WTC11 (cell line): ENCODE data around the gene EXOC4. TPM values are rescaled to one million over a fixed set of nuclear protein-coding genes. Genes with fewer than 3 reads are reported as not detected.
A peak's percentile ranks its signal among the peaks of the same experiment; 100 is the strongest.

Experiments
- ATAC-seq: fragments of 200-7000 bp; cut with Tn5 transposase; 2 replicates; pipeline ENCODE4 v1.10.0; 2021; ENCODE audit warnings: mild to moderate bottlenecking, moderate library complexity
- Bru-seq: library from RNA; stranded (reverse); fragments of 400-500 nt; gene quantifications from one replicate; lab custom pipeline; 2021; lab: Mats Ljungman, UMichigan
- CTCF ChIA-PET: fragments of 300-600 bp; sonication (Branson Sonifier 250); formaldehyde crosslinking; loops from one replicate; lab custom pipeline; 2021; ENCODE audit warnings: antibody characterized with exemption; lab: Charles Lee
- POLR2A ChIA-PET: fragments of 350-600 bp; sonication (Branson Sonifier 250); formaldehyde crosslinking; loops from one replicate; lab custom pipeline; 2021; ENCODE audit warnings: antibody characterized with exemption; lab: Charles Lee
- DNase-seq: peaks from one replicate; pipeline ENCODE4 v3.0.0; 2021; ENCODE audit warnings: low spot score
- H3K27ac Mint-ChIP-seq: 2 replicates; pipeline ENCODE4 v1.8.0; 2021; ENCODE audit warnings: mixed read lengths
- H3K27me3 Mint-ChIP-seq: 2 replicates; pipeline ENCODE4 v1.8.0; 2021; ENCODE audit warnings: low read depth, mild to moderate bottlenecking, moderate library complexity, mixed read lengths
- H3K36me3 Mint-ChIP-seq: 2 replicates; pipeline ENCODE4 v1.8.0; 2021; ENCODE audit warnings: mixed read lengths
- H3K4me1 Mint-ChIP-seq: 2 replicates; pipeline ENCODE4 v1.8.0; 2022; ENCODE audit warnings: mixed read lengths
- H3K4me3 Mint-ChIP-seq: 2 replicates; pipeline ENCODE4 v1.8.0; 2021; ENCODE audit warnings: mild to moderate bottlenecking, moderate library complexity, mixed read lengths
- H3K9me3 Mint-ChIP-seq: 2 replicates; pipeline ENCODE4 v1.8.0; 2021; ENCODE audit warnings: mixed read lengths
- CREB1 ChIP-seq: sonication (generic); formaldehyde crosslinking; IDR thresholded peaks from 2 replicates; pipeline ENCODE4 v1.8.0; 2023; ENCODE audit warnings: mild to moderate bottlenecking, missing genetic modification reagents
- CREM ChIP-seq: sonication (generic); formaldehyde crosslinking; IDR thresholded peaks from 2 replicates; pipeline ENCODE4 v1.8.1; 2022; ENCODE audit warnings: mild to moderate bottlenecking, missing genetic modification reagents, moderate library complexity
- ESRRA ChIP-seq: sonication (generic); formaldehyde crosslinking; IDR thresholded peaks from 2 replicates; pipeline ENCODE4 v1.8.1; 2022; ENCODE audit warnings: mild to moderate bottlenecking, missing genetic modification reagents, borderline replicate concordance
- ETV6 ChIP-seq: sonication (generic); formaldehyde crosslinking; IDR thresholded peaks from 2 replicates; pipeline ENCODE4 v1.8.1; 2022; ENCODE audit warnings: mild to moderate bottlenecking, missing genetic modification reagents
- FOXK1 ChIP-seq: sonication (generic); formaldehyde crosslinking; IDR thresholded peaks from 2 replicates; pipeline ENCODE4 v1.8.0; 2022; ENCODE audit warnings: mild to moderate bottlenecking, moderate library complexity, missing genetic modification reagents
- GABPB1 ChIP-seq: sonication (generic); formaldehyde crosslinking; IDR thresholded peaks from 2 replicates; pipeline ENCODE4 v1.8.1; 2023; ENCODE audit warnings: mild to moderate bottlenecking, missing genetic modification reagents
- NFYB ChIP-seq: sonication (generic); formaldehyde crosslinking; conservative IDR thresholded peaks from 2 replicates; pipeline ENCODE4 v1.8.0; 2022; ENCODE audit warnings: low read depth, missing genetic modification reagents
- PRRX2 ChIP-seq: fragments of 250-450 bp; sonication (Bioruptor Pico); IDR thresholded peaks from 2 replicates; pipeline ENCODE4 v1.8.0; 2021; ENCODE audit warnings: mild to moderate bottlenecking
- SP1 ChIP-seq: sonication (generic); formaldehyde crosslinking; conservative IDR thresholded peaks from 2 replicates; pipeline ENCODE4 v1.8.1; 2022; ENCODE audit warnings: missing genetic modification reagents
- TEAD4 ChIP-seq: sonication (generic); formaldehyde crosslinking; IDR thresholded peaks from 2 replicates; pipeline ENCODE4 v1.8.0; 2022; ENCODE audit warnings: mild to moderate bottlenecking, missing genetic modification reagents
- ZNF138 ChIP-seq: sonication (generic); formaldehyde crosslinking; conservative IDR thresholded peaks from 2 replicates; pipeline ENCODE4 v1.8.1; 2022; ENCODE audit warnings: mild to moderate bottlenecking, moderate library complexity, missing genetic modification reagents
- ZNF396 ChIP-seq: fragments of 250-450 bp; sonication (Bioruptor Pico); IDR thresholded peaks from 2 replicates; pipeline ENCODE4 v1.8.0; 2021; ENCODE audit warnings: mild to moderate bottlenecking, moderate library complexity, borderline replicate concordance
- long read RNA-seq, 3 experiments: library from RNA in 1 of 3; library from capped mRNA in 1 of 3; library from polyadenylated mRNA in 1 of 3; unstranded in 2 of 3; stranded (forward) in 1 of 3; transcript quantifications; one replicate each; pipeline ENCODE4 v2.0.0, GENCODE V29; 2021
- total RNA-seq: library from RNA; stranded (reverse); gene quantifications from 3 replicates; pipeline ENCODE4 v1.2.3, GENCODE V29; 2021
- TF ChIP-seq, protein P1 (sequence below): sonication (generic); formaldehyde crosslinking; IDR thresholded peaks from 2 replicates; pipeline ENCODE4 v1.8.1; 2023; ENCODE audit warnings: mild to moderate bottlenecking, missing genetic modification reagents, moderate library complexity
- TF ChIP-seq, protein P2 (sequence below): fragments of 250-450 bp; sonication (Bioruptor Pico); IDR thresholded peaks from 2 replicates; pipeline ENCODE4 v1.9.0; 2021; ENCODE audit warnings: moderate library complexity, mild to moderate bottlenecking, inconsistent platforms, borderline replicate concordance
- TF ChIP-seq, protein P3 (sequence below): fragments of 250-450 bp; sonication (Bioruptor Pico); IDR thresholded peaks from 2 replicates; pipeline ENCODE4 v1.8.0; 2021; ENCODE audit warnings: mild to moderate bottlenecking
- TF ChIP-seq, protein P4 (sequence below): fragments of 250-450 bp; sonication (Bioruptor Pico); IDR thresholded peaks from 2 replicates; pipeline ENCODE4 v1.9.0; 2021; ENCODE audit warnings: mild to moderate bottlenecking
- TF ChIP-seq, protein P5 (sequence below): sonication (generic); formaldehyde crosslinking; IDR thresholded peaks from 2 replicates; pipeline ENCODE4 v1.8.0; 2023; ENCODE audit warnings: missing genetic modification reagents, mild to moderate bottlenecking, borderline replicate concordance
- TF ChIP-seq, protein P6 (sequence below): sonication (generic); formaldehyde crosslinking; IDR thresholded peaks from 2 replicates; pipeline ENCODE4 v1.8.0; 2022; ENCODE audit warnings: mild to moderate bottlenecking, missing genetic modification reagents
- TF ChIP-seq, protein P7 (sequence below): sonication (generic); formaldehyde crosslinking; IDR thresholded peaks from 2 replicates; pipeline ENCODE4 v1.8.0; 2022; ENCODE audit warnings: mild to moderate bottlenecking, missing genetic modification reagents
- TF ChIP-seq, protein P8 (sequence below): sonication (generic); formaldehyde crosslinking; IDR thresholded peaks from 2 replicates; pipeline ENCODE4 v1.8.1; 2023; ENCODE audit warnings: mild to moderate bottlenecking, missing genetic modification reagents

Gene EXOC4
- 62.0 to 72.4 TPM (median 66.8 TPM) in 3 replicates for total RNA-seq
- percentile 74 among the genes with signal in this experiment for Bru-seq, nascent RNA
- long read RNA-seq, experiment 1, full-length matches to known transcripts: 231 of 293 reads
- long read RNA-seq, experiment 1, partial matches to known transcripts: 28 of 293 reads
- long read RNA-seq, experiment 1, other reads (novel, unspliced or antisense): 34 of 293 reads
- long read RNA-seq, experiment 2, full-length matches to known transcripts: 24 of 74 reads
- long read RNA-seq, experiment 2, partial matches to known transcripts: 15 of 74 reads
- long read RNA-seq, experiment 2, other reads (novel, unspliced or antisense): 35 of 74 reads
- long read RNA-seq, experiment 3, full-length matches to known transcripts: 4 of 13 reads
- long read RNA-seq, experiment 3, partial matches to known transcripts: 2 of 13 reads
- long read RNA-seq, experiment 3, other reads (novel, unspliced or antisense): 7 of 13 reads

DNA sequence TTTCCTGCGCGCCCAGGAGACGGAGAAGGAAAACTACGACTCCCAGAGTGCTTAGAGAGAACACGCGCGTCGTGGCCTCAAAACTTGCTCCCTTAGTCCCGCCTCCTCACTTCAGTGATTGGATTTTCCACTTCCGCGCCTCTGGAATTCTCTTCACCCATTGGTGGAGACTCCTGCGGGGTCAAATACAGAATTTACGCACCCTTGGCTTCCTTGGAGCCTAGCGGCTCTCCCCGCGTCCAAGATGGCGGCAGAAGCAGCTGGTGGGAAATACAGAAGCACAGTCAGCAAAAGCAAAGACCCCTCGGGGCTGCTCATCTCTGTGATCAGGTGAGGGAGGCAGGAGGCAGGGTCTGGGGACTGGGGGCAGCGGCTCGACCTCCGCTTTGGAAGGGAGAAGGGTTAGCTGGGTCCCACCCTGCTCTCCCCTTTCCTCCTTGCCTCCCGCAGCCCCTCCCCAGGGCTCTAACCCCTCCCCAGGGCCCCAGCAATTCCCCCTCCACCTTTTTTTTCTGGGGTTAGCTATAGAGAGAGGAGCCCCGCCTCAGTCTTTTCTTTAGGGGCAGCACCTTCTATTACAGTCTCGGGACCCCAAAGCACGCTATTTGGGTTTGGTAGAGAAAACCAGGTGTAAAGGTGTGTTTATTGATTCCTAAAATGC lies at the start of gene EXOC4:
TSS of gene EXOC4 (plus strand) at position 221 of the 661 bp plus-strand sequence.
- Mint-ChIP-seq H3K9me3 (peaks cover 16% of the 10 kb centered on the region), H3K36me3 (no peaks in the 10 kb centered on the region; the same call in 1 of the 2 replicates), H3K27me3 (no peaks in the 10 kb centered on the region), H3K4me3 (peak within 1 kb of the TSS; percentile 94), H3K27ac (peak within 1 kb of the TSS; percentile 84), H3K4me1 (peaks cover 15% of the 10 kb centered on the region)
- POLR2A ChIA-PET: no interaction called here
- DNase-seq: peak; percentile 87
- CTCF ChIA-PET: interaction anchor here (0.5 to 1.8 kb wide), 3 partner anchors 10 to 919 kb away, joined by 3 to 11 read pairs (median 4); no protein-coding TSS in a partner anchor
- ATAC-seq: peak; percentile 100
- TF ChIP-seq CREM (peak; percentile 79), ESRRA (CRISPR knock-in tag) (no peak), TEAD4 (CRISPR knock-in tag) (no peak), ZNF138 (CRISPR knock-in tag) (no peak), ZNF396 (no peak), GABPB1 (CRISPR knock-in tag) (0 out of 2 replicates have a peak, but pooled peaks have one; percentile 31), CREB1 (CRISPR knock-in tag) (no peak), NFYB (CRISPR knock-in tag) (peak; percentile 87), PRRX2 (no peak), SP1 (CRISPR knock-in tag) (no peak), FOXK1 (CRISPR knock-in tag) (peak; percentile 38; the same call in 1 of the 2 replicates), ETV6 (peak; percentile 47; the same call in 1 of the 2 replicates)
- TF ChIP-seq, protein P1, sequence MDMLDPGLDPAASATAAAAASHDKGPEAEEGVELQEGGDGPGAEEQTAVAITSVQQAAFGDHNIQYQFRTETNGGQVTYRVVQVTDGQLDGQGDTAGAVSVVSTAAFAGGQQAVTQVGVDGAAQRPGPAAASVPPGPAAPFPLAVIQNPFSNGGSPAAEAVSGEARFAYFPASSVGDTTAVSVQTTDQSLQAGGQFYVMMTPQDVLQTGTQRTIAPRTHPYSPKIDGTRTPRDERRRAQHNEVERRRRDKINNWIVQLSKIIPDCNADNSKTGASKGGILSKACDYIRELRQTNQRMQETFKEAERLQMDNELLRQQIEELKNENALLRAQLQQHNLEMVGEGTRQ (CRISPR knock-in tag): no peak
- TF ChIP-seq, protein P2, sequence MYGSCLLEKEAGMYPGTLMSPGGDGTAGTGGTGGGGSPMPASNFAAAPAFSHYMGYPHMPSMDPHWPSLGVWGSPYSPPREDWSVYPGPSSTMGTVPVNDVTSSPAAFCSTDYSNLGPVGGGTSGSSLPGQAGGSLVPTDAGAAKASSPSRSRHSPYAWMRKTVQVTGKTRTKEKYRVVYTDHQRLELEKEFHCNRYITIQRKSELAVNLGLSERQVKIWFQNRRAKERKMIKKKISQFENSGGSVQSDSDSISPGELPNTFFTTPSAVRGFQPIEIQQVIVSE: no peak
- TF ChIP-seq, protein P3, sequence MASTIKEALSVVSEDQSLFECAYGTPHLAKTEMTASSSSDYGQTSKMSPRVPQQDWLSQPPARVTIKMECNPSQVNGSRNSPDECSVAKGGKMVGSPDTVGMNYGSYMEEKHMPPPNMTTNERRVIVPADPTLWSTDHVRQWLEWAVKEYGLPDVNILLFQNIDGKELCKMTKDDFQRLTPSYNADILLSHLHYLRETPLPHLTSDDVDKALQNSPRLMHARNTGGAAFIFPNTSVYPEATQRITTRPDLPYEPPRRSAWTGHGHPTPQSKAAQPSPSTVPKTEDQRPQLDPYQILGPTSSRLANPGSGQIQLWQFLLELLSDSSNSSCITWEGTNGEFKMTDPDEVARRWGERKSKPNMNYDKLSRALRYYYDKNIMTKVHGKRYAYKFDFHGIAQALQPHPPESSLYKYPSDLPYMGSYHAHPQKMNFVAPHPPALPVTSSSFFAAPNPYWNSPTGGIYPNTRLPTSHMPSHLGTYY: no peak
- TF ChIP-seq, protein P4, sequence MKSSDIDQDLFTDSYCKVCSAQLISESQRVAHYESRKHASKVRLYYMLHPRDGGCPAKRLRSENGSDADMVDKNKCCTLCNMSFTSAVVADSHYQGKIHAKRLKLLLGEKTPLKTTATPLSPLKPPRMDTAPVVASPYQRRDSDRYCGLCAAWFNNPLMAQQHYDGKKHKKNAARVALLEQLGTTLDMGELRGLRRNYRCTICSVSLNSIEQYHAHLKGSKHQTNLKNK (CRISPR knock-in tag): no peak
- TF ChIP-seq, protein P5, sequence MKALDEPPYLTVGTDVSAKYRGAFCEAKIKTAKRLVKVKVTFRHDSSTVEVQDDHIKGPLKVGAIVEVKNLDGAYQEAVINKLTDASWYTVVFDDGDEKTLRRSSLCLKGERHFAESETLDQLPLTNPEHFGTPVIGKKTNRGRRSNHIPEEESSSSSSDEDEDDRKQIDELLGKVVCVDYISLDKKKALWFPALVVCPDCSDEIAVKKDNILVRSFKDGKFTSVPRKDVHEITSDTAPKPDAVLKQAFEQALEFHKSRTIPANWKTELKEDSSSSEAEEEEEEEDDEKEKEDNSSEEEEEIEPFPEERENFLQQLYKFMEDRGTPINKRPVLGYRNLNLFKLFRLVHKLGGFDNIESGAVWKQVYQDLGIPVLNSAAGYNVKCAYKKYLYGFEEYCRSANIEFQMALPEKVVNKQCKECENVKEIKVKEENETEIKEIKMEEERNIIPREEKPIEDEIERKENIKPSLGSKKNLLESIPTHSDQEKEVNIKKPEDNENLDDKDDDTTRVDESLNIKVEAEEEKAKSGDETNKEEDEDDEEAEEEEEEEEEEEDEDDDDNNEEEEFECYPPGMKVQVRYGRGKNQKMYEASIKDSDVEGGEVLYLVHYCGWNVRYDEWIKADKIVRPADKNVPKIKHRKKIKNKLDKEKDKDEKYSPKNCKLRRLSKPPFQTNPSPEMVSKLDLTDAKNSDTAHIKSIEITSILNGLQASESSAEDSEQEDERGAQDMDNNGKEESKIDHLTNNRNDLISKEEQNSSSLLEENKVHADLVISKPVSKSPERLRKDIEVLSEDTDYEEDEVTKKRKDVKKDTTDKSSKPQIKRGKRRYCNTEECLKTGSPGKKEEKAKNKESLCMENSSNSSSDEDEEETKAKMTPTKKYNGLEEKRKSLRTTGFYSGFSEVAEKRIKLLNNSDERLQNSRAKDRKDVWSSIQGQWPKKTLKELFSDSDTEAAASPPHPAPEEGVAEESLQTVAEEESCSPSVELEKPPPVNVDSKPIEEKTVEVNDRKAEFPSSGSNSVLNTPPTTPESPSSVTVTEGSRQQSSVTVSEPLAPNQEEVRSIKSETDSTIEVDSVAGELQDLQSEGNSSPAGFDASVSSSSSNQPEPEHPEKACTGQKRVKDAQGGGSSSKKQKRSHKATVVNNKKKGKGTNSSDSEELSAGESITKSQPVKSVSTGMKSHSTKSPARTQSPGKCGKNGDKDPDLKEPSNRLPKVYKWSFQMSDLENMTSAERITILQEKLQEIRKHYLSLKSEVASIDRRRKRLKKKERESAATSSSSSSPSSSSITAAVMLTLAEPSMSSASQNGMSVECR (CRISPR knock-in tag): no peak
- TF ChIP-seq, protein P6, sequence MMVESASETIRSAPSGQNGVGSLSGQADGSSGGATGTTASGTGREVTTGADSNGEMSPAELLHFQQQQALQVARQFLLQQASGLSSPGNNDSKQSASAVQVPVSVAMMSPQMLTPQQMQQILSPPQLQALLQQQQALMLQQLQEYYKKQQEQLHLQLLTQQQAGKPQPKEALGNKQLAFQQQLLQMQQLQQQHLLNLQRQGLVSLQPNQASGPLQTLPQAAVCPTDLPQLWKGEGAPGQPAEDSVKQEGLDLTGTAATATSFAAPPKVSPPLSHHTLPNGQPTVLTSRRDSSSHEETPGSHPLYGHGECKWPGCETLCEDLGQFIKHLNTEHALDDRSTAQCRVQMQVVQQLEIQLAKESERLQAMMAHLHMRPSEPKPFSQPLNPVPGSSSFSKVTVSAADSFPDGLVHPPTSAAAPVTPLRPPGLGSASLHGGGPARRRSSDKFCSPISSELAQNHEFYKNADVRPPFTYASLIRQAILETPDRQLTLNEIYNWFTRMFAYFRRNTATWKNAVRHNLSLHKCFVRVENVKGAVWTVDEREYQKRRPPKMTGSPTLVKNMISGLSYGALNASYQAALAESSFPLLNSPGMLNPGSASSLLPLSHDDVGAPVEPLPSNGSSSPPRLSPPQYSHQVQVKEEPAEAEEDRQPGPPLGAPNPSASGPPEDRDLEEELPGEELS (CRISPR knock-in tag): no peak
- TF ChIP-seq, protein P7, sequence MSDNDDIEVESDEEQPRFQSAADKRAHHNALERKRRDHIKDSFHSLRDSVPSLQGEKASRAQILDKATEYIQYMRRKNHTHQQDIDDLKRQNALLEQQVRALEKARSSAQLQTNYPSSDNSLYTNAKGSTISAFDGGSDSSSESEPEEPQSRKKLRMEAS (CRISPR knock-in tag): 0 out of 2 replicates have a peak, but pooled peaks have one; percentile 19
- TF ChIP-seq, protein P8, sequence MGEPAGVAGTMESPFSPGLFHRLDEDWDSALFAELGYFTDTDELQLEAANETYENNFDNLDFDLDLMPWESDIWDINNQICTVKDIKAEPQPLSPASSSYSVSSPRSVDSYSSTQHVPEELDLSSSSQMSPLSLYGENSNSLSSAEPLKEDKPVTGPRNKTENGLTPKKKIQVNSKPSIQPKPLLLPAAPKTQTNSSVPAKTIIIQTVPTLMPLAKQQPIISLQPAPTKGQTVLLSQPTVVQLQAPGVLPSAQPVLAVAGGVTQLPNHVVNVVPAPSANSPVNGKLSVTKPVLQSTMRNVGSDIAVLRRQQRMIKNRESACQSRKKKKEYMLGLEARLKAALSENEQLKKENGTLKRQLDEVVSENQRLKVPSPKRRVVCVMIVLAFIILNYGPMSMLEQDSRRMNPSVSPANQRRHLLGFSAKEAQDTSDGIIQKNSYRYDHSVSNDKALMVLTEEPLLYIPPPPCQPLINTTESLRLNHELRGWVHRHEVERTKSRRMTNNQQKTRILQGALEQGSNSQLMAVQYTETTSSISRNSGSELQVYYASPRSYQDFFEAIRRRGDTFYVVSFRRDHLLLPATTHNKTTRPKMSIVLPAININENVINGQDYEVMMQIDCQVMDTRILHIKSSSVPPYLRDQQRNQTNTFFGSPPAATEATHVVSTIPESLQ (CRISPR knock-in tag): no peak
